HL-60 (cell line): ENCODE measurements around the gene MMP3.

ENCODE experiments used
- DNase-seq, 2 experiments: peaks; one replicate each; pipeline ENCODE4 v3.0.0-alpha.2; 2010 to 2020; ENCODE audit warnings: low read depth in 1 of 2, low spot score in 1 of 2
- H3K27ac ChIP-seq: fragments of 250-450 bp; sonication (Bioruptor Pico); replicated peaks from 2 replicates; pipeline ENCODE4 v1.5.1; 2020; ENCODE audit warnings: mild to moderate bottlenecking, moderate library complexity
- H3K27me3 ChIP-seq: fragments of 250-450 bp; sonication (Bioruptor Pico); 2 replicates; pipeline ENCODE4 v1.5.1; 2021; ENCODE audit warnings: mild to moderate bottlenecking, moderate library complexity; ENCODE audit not compliant: insufficient read depth, poor library complexity, severe bottlenecking
- H3K4me3 ChIP-seq: replicated peaks from 2 replicates; pipeline ENCODE4 v1.5.1; 2011; ENCODE audit warnings: mild to moderate bottlenecking, control low read depth, low read length; ENCODE audit not compliant: insufficient read depth
- GABPA ChIP-seq: IDR thresholded peaks from 2 replicates; pipeline ENCODE4 v1.6.1; 2012; ENCODE audit warnings: low read depth
- POLR2AphosphoS5 ChIP-seq: IDR thresholded peaks from 2 replicates; pipeline ENCODE4 v1.6.1; 2012; ENCODE audit warnings: low read depth
- SPI1 ChIP-seq: IDR thresholded peaks from 2 replicates; pipeline ENCODE4 v1.6.1; 2012; ENCODE audit warnings: low read depth, mild to moderate bottlenecking, borderline replicate concordance
- TF ChIP-seq, protein P1 (sequence below): IDR thresholded peaks from 2 replicates; pipeline ENCODE4 v1.6.1; 2012; ENCODE audit warnings: low read depth; ENCODE audit not compliant: insufficient replicate concordance
- TF ChIP-seq, protein P2 (sequence below): IDR thresholded peaks from one replicate; pipeline ENCODE4 v1.5.1; 2011; ENCODE audit warnings: low read length, control low read depth, inconsistent platforms; ENCODE audit not compliant: insufficient read depth

MMP3 gene

DNA sequence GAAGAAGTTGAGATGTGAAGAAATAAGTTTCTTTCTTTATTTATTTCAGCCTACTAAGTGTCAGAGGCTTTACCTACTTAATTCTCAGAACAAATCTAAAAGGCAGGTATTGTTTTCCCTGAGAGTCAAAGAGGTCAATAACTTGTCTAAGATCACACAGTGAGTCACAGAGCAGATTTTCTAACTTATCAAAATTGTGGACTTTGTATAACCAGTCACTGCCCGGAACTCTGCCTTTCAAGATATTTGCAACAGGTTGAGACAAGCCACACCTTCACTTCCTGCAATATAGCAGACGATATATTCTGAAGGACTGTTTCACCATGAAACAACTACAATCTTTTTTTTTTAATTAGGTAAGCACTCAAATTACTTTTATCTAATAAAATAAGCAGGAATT lies 10.5 kb upstream of the MMP3 start:
- DNase-seq = no peak
- TF ChIP-seq POLR2AphosphoS5 (no peak), SPI1 (no peak), GABPA (no peak)
- TF ChIP-seq, protein P1, sequence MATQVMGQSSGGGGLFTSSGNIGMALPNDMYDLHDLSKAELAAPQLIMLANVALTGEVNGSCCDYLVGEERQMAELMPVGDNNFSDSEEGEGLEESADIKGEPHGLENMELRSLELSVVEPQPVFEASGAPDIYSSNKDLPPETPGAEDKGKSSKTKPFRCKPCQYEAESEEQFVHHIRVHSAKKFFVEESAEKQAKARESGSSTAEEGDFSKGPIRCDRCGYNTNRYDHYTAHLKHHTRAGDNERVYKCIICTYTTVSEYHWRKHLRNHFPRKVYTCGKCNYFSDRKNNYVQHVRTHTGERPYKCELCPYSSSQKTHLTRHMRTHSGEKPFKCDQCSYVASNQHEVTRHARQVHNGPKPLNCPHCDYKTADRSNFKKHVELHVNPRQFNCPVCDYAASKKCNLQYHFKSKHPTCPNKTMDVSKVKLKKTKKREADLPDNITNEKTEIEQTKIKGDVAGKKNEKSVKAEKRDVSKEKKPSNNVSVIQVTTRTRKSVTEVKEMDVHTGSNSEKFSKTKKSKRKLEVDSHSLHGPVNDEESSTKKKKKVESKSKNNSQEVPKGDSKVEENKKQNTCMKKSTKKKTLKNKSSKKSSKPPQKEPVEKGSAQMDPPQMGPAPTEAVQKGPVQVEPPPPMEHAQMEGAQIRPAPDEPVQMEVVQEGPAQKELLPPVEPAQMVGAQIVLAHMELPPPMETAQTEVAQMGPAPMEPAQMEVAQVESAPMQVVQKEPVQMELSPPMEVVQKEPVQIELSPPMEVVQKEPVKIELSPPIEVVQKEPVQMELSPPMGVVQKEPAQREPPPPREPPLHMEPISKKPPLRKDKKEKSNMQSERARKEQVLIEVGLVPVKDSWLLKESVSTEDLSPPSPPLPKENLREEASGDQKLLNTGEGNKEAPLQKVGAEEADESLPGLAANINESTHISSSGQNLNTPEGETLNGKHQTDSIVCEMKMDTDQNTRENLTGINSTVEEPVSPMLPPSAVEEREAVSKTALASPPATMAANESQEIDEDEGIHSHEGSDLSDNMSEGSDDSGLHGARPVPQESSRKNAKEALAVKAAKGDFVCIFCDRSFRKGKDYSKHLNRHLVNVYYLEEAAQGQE = no peak
- TF ChIP-seq, protein P2, sequence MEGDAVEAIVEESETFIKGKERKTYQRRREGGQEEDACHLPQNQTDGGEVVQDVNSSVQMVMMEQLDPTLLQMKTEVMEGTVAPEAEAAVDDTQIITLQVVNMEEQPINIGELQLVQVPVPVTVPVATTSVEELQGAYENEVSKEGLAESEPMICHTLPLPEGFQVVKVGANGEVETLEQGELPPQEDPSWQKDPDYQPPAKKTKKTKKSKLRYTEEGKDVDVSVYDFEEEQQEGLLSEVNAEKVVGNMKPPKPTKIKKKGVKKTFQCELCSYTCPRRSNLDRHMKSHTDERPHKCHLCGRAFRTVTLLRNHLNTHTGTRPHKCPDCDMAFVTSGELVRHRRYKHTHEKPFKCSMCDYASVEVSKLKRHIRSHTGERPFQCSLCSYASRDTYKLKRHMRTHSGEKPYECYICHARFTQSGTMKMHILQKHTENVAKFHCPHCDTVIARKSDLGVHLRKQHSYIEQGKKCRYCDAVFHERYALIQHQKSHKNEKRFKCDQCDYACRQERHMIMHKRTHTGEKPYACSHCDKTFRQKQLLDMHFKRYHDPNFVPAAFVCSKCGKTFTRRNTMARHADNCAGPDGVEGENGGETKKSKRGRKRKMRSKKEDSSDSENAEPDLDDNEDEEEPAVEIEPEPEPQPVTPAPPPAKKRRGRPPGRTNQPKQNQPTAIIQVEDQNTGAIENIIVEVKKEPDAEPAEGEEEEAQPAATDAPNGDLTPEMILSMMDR = no peak
- peaks cover 2% of the 10 kb centered on the region for H3K27me3 ChIP-seq
- H3K27ac ChIP-seq = no peak overlapping the region
- no peak overlapping the region for H3K4me3 ChIP-seq

DNA sequence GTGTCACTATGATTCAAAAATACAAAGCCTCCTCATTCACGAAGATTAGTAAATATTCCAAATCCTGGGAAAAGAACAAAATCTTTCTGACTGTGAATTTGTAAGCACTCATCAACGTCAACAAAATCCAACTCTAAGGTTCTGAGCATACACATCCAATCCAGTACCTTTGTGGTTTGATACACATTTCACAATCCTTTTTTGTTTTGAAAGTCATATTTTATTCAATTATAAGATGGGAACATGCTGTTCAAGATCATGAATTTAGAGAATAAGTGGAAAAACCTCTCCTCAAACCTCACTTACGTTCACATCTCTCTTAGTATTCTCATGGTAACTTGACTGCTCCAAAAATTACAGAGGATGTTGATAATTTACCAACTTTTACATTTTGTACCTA lies 9.6 kb upstream of the MMP3 start:
- DNase-seq = no peak
- Histone ChIP-seq H3K27ac (no peak overlapping the region), H3K4me3 (no peak overlapping the region), H3K27me3 (peaks cover 2% of the 10 kb centered on the region)
- TF ChIP-seq, protein P1 = no peak

DNA sequence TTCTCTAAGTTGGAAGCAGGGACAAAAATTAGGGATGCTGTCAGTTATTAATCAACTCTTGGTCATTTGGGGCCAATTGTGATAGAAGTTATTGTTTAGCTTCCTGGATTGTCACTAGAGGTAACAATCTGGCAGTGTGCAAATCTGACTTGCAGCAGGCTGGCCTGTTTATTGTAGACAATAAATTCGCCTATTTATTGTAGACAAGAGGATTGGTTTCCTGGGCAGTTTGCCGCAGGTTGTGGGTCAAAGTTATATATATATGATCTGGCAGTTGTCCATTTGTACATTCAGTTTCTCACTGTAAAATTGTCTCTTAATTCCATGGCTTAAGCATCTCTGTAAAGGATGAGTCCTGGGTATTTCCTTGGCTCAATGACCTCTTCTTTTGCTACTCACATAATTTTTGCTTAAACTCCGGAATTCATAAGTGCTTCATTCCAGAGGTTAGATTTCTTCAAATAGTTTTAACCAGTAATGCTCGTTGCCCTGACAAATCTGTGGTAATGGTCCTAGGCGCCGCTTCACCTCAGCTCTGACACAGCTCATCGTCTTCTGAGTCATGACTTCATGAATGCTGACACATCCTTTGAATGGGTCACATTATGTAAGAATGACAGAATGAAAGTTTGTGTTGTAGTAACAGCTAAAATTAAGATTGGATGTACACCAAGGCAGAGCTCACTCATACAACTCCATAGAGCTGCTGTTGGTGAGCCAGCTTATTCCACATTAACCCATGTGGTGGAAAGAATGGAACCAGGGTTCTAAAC lies 7.8 kb upstream of the MMP3 start:
- TF ChIP-seq, protein P2 = no peak
- TF ChIP-seq, protein P1 = no peak
- TF ChIP-seq GABPA = no peak
- no peak for TF ChIP-seq SPI1
- no peak for TF ChIP-seq POLR2AphosphoS5
- Histone ChIP-seq H3K27me3 (peaks cover 5% of the 10 kb centered on the region), H3K4me3 (no peak overlapping the region), H3K27ac (no peak overlapping the region)
- DNase-seq = no peak
